Right kidney (tissue), 1 donor: ENCODE data around the gene LAPTM5.

Source experiments
- DNase-seq: peaks from one replicate; pipeline ENCODE4 v3.0.0-alpha.2; 2016

The LAPTM5 gene

DNA sequence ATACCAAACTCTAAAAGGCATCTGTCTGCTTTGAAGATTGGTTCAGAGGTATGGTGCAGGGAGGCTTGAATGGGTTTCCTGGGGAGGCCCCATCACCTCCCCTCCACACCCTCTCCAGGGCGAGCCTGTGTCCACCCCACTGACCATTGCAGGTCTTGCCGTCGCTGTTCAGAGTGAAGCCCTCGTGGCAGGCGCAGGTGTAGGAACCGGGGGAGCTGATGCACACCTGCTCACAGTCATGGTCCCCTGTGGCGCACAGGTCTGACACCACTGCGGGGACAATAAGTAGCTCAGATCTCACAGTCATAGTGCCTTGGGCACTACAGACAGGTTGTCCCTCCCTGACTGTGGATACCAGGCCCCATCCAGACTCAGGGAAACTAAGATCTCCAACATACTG is 40.9 kb downstream of the LAPTM5 start:
- DNase-seq: no peak

DNA sequence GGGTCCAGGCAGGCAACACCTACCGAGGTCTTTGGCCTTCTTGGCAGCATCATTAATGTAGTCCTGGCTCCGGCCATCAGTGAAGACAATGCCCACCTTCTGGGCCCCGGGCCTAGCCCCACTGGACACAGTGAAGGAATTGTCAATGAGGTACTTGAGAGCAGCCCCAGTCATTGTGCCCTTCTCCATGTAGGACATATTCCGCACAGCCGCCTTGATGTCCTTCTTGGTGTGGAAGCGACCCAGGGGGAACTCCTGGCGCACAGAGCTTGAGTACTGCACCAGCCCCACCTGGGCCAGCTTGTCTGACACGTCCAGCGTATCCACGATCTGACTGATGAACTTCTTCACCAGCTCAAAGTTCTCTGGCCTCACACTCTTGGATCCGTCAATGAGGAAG is 41.7 kb downstream of the LAPTM5 start:
- DNase-seq: no peak

DNA sequence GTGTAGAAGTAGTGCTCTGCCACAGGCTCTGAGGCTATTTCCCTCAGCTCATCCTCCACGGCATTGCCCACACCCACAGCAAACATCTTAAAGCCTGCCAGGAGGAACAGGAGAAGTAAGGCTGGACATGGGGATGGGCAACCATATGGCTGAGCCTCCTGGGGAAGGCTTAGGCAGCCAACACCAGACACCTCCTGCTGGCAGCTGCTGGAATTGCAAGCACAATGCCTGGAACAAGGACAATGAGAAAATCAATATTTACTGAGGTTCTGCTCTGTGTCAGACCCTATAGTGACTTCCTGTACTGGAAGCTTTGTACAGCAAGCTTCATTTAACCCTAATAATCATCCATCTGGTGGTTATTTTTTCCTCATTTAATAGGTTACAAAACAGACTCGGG is 42.4 kb downstream of the LAPTM5 start:
- no peak for DNase-seq

DNA sequence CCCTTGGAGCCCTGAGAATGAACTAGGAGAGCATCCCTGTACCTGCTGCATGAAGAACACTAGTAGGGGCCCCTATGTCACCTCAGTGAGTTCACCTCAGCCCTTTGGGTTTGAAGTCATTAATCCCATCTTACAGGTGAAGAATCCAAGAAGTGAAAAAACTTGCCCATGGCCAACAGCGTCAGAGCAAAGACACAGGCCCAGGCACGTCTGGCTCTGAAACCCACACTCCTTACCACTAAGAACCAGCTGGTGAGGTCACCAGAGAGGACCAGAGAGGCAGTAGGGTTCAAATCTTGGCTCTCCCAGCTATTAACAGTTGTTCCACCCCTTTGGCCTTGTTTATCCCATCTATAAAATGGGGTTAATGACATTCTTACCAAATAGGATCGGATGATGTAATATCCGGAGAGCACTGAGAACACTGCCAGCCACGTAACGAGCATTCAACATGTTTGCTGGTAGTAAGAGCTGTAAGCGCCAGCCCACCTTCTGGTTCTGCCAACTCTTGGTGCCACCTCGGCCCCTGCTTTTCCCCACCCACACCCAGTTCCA is 43.0 kb downstream of the LAPTM5 start:
- no peak for DNase-seq

DNA sequence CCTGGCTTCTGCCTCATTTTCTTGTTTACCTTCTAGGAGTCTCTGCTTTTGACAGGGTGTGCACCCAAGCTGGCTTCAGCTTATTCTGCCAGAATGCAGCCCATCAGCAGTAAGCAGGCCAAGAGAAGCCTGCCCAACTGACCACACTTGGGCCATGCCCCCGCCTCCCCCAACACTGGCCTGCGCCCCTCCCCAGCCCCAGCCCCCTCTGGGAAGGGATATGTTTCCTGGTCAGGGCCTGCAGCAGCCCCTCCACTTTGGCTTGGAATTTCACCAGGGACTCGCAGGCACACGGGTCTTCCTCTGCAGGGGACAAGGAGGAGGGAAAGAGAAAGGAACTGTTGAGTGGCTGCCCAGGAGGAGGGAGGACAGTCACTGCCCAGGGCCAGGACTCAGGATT is 43.5 kb downstream of the LAPTM5 start:
- no peak for DNase-seq

DNA sequence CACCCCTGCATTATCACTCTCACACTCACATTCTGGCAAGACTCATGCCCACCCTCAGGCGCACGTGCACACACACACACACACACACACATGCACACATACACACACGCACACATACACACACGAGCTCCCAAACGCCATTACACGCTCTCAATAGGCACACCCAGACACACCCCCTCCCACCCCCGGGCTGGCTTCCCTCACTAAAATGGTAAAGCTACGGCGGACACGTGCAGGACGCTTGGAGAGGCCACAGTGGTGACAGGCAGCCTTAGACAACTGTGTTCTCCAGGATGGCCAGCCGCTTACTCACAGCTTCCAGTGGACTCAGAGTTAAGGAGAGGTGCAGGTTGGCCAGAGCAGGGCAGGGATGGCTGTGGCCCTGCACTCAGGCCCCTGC is 44.3 kb downstream of the LAPTM5 start:
- no peak for DNase-seq

DNA sequence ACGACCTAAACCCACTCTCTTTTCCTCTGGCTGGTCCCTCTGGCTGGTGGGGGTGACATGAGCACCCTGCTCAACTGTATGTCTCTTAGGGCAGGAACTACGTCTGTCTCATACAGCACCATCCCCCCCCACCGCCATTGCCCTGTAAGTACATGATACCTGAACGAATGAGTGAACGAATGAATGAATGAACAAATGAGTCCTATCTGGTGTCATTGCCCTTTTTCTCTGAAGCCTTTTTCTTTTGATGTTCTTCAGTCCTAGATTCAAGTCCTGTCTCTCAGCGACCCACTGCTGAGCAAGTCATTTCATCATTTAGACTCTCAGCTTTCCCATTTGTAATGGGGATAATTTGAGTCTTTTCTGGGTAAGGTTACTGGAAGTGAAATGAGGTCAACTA is 45.0 kb downstream of the LAPTM5 start:
- DNase-seq: no peak

DNA sequence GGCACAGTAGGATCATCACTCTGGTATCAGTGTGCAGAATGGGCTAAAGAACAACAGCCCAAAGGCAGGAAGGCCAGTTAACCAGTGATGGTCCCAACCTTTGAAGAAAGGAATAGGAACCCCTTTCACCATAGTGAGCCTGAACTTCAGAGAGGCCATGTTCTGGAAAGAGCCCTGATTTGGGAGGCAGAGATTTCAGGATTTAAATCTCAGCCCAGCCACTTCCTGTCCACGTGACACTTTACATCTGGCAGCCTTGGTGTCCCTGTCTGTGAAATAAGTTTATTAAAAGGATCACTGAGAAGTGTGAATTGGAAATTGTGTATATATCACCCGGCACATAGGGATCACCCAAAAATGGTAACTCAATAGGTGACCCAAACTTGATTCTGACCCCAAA is 47.2 kb downstream of the LAPTM5 start:
- no peak for DNase-seq

DNA sequence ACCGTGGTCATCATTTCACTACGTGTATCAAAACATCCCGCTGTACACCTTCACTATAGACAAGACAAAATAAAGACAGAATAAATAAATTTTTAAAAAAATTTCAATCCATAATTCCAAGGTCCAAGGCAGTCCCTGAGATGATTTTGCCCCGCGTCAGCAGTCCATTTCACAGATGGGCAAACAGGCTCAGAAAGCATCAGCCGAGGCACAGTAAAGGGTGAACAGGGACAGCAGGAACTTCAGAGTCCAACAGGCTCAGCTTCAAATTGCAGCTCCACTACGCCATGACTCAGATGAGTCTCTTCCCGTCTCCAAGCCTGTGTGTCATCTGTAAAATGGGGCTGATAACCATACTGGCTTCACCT is 49.2 kb downstream of the LAPTM5 start:
- DNase-seq: no peak

DNA sequence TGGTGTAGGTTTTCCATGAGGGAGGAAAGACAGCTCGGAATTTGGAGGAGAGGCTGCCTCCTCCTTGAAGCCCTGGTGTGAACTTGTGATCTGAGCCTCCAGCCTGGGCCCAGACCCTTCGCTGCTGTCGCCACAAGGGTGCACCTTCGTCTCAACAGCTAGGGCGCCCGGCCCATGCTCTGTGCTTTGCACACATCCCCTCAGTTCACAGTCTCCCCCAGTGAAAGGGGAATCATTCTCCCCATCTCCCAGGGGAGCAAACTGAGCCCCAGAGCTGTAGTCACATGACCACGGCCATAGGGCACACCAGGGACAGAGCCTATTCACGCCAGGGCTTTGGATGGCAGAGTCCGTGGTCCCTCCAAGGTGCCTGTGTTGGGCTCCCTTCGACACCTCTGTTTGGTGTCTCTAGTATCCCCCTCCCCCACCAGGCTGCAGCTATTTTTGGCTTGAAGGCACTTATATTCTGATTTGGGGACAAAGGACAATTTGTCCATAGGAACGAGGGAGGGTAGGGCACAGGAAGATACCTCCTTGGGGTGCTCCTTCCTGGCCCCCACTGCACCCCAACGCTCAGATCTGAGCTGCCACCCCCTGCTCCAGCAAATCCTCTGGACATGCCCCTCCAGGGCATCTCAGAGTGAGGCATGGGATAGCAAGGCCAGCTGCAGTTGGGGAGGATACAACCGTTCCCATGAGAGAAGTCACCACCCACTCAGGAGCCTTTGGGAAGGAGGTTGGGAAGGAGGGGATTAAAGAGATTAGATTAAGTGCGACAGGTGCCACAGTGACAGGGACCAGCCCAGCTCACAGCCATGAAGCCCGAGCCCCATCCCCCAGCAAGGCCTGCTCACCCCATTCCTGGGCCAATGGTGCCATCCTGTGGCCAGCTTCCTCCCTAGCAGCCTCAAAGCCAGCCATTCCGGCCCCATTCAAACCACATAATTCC is 49.9 kb downstream of the LAPTM5 start:
- peak; percentile 62 for DNase-seq

DNA sequence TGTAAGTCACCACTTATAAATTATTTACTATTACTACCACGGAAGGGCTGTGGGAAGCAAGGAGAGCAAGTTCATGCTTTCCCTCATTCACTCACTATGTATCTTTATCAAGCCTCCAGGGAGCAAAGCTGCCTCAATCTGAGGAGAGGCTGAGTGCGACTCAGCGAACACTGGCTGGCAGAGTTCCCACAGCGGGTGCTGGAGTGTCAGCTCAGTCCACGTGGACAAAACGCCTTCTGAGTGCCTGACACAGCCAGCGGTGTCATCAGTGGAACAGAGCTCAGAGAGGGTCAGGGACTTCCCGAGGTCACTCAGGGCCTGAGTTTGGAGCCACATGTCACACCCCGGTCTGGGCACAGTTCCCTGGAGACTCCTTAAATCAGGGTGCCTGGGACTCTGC is 51.0 kb downstream of the LAPTM5 start:
- DNase-seq: no peak

DNA sequence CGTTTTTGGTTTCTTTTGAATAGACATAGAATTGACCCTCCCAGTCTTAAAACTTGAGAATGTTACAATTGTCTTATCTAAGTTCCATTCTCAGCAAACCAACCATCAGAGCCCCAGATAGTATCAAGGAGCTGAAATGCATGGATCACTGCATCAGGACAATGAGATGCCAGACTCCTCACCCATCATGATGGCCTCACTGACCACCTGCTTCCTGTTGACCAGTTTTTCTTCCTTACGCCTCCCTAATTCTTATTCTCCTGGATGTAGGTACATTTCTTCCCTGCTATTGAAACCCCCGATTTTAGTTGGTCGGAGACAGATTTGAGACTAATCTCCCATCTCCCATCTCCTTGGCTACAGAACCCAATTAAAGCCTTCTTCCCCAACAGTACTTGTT is 51.9 kb downstream of the LAPTM5 start:
- no peak for DNase-seq

DNA sequence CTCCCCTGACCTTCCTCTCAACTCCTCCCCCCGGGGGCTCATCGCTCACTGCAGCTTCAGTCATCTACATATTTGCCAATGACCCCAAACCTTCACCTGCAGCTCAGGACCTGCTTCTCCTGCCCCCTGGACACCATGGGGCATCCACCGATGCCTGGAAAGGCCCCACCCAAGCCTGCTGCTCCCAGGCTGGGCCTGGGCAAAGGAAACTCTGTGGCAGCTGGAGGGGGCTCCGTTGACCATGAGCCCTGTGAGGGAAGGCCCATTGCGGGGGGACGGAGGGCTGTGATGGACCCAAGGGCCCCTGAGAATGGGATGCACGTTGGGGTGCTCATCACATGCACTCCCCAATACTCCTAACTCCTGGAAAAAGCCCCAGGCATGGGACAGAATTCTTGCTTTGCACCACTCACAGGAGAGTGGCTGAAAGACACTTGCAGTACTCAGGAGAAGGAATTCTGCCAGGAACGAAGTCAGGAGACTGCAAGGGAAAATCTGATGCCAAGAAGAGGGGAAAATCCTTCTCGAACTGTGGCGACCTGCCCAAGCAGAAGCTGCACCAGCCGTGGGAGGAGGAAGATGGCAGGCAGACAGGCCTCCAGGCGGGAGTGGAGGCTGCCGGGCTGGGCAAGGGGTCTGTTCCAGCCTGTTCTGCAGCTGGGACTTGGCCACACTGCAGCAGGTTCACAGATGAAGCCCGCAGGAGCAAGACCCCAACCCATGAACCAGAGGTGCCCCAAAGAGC is 52.6 kb downstream of the LAPTM5 start:
- no peak for DNase-seq

DNA sequence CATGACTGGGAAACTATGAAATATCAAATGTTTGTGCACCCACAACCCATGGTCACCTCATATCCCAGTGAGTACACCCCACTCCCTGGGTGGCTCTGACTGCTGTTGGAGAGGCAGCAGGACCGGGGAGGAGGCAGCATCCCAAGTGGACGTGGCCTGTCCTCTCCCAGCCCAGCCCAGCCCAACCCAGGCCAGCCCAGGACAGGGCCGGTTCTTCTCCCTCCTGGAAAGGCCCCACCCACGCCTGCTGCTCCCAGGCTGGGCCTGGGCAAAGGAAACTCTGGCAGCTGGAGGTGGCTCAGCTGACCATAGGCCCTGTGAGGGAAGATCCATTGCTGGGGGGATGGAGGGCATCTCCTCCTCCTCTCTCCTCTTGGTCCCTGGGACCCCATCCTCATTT is 53.3 kb downstream of the LAPTM5 start:
- DNase-seq: no peak

DNA sequence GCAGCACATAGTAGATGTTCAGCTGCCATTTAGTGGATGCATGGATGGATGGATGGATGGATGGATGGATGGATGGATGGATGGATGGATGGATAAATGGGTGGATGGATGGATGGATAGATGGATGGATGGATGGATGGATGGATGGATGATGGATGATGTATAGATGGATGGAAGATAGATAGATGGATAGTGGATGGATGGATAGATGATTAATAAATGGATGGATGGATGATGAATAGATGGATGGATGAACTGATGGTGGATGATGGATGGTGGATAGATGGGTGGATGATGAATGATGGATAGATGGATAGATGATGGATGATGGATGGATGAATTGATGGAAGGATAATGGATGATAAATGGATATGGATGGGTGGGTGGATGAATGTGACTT is 54.8 kb downstream of the LAPTM5 start:
- no peak for DNase-seq

DNA sequence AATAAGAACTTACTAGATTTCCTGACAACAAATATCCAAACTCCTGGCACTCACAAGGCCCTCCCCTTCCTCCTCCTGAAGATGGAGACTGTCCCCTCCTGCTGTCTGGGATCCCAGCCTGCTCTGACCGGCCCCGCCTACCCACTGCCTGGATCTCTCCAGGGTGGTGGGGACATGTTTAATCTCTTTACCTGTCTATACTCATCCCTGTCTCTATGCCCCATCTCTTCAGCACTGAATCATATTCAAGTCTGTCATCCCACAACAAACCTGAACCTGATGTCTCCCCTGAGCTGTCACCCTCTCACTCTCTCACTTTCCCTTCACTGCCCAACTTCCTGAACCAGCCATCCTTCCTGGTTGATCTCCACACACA is 56.3 kb downstream of the LAPTM5 start:
- no peak for DNase-seq

DNA sequence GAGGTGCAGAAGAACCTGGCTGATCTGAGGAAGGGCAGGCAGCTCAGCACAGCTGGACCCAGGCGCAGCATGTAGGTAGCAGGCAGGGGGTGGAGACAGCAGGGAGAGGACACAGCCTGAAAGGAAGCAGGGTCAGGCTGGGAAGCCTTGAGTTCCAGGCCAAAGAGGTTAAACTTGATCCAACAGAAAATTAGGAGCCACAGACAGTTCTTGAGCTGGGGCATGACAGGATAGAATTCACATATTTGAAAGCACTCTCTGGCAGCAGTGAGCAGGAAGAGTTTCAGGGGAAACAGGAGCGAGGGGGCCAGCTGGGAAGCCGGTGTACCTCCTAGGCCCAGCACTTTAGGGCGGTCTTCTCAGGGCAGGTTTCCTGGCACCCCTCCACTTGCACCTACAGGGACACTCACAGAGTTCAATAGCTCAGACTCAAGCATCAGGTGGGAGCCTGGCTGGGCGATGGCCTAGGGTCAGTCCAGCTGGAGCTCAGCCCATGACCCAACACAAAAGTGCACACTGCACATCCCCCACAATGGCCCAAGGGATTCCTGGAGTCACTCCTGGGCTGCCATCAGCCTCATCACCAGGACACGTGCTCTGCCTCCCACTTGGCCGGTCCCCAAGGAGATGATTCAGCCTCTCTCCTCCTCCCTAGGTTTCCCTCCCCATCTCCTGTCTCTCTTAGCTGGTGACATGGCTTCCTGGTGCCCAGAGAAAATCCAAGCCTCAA is 56.9 kb downstream of the LAPTM5 start:
- DNase-seq: no peak

DNA sequence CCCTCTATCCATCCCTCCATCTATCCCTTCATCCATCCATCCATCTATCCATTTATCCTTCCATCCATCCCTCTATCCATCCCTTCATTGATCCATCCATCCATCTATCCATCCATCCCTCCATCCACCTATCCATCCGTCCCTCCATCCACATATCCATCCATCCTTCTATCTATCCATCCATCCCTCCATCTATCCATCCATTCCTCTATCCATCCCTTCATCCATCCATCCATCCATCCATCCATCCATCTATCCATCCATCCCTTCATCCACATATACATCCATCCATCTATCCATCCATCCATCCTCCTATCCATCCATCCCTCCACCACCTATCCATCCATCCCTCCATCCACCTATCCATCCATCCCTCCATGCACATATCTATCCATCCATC is 57.8 kb downstream of the LAPTM5 start:
- DNase-seq: no peak

DNA sequence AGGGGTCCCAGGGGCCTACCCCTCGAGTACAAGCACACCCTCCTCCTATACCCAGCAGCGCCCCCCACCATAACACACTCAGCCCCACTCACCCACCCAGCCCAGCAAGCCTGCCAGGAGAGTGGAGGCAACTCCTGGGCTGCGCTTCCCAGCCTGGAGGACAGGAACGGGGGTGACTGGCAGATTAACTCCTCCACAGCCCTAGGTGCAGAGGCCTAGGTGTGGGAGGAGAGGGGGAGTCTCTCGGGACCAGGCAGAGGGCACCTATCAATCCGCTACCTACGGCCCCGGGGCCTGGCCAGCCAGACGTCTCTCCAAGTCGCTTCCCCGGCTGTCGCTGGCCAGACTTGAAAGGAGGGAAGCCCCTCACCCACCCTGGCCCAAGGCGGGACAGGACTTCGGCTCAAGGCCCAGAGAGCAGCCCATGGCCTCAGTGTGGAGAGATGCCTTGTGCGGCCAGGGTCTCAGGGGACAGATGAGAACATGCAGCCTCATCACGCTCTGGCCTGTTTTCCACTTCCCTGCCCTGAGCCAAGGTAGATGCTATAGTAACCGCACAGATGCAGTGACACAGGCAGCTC is 59.1 kb downstream of the LAPTM5 start:
- no peak for DNase-seq

DNA sequence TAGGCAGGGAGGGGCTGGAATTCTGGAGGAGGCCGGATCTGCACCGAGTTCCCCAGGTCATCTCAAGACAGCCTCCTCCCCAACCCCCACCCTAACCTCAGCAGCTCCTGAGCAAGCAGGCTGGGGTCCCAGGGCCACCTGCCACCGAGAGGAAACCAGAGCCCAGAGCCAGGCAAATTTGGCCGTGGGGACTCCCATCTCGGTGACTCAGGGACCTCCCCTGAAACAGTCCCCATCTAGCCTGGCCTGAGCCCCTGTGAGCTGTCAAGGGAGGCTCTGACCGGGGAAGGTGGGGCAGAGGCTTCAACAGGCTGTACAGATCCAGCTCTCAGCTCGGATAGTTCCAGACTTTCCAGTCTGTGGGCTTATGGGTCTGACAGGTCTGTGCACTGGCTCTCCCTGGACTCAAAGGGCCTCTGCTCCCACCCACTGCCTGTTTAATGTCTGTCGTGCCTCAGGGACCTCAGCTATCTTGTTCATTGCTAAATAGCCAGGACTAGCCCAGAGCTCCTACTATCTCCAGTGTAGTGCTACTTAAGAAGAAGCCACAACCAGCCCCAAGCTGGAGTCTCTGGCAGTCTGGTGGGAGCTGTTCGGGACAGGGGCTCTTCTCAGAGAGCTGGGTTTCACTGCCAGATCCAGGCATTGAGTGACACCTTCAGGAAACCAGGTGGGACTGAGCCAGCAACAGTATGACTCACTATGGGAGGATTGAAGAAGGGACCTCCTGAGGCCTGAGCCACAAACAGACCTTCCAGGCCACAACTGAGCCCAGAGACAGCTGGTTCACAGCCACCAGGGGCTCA is 59.8 kb downstream of the LAPTM5 start:
- no peak for DNase-seq

DNA sequence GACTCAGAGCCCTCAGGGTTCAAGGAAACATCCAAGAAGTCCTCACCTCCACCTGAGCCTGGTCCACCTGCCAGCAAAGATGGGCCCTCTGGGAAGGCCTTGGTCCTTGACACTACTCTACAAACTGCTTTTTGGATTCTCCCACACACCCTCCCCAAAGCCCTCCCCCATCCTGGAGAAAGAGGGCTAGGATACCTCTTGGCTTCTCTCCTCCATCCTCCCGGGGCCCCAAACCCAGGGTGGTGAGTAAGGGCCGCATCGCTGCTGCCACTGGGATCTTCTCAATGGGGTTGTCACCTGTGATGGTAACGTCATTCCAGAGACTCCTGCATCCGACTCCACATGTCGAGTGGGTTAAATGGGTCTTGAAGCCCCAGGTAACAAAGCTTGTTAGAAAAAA is 60.7 kb downstream of the LAPTM5 start:
- DNase-seq: no peak

DNA sequence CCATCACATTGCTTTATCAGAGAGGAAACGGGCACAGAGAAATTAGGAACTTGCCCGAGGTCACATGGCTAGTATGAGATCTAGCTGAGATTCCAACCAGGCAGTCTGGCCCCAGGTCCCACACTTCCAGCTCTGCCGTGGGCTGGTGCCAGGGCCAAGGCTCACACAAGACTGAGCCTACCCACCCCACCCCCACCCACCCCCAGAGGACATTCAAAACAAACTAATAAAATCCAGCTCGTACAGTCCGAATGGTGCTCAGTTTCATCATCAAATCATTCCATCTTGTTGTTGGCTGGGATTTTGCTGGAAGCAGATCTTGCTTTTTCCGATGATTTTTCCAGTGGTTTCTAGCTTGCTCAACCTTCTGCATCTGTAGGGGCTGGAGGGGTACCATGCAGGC is 62.1 kb downstream of the LAPTM5 start:
- DNase-seq: no peak
